ENCODE results near the gene CDV3. TPM values are rescaled to one million over a fixed set of nuclear protein-coding genes. Genes with fewer than 3 reads are reported as not detected.

Gene CDV3
- total RNA-seq, 8 experiments from 2014 or later = 77.4 to 233 (median 121) TPM

GRCh38 chr3:133572158-133573053, 1.1 kb upstream of the CDV3 start:
- Histone ChIP-seq H3K4me3 (peak overlapping the region; percentile 19 to 36 (median 26)), H3K27ac (peak overlapping the region; percentile 10 to 70), H3K4me1 (replicated peaks in 1 of 2) (peaks cover 8 to 10% of the 10 kb centered on the region in 2 donors)
- no peak for ATAC-seq (replicated peaks in 6 of 8)
- 60 to 100% (median 89%) methylated on average over 1 to 16 of the region's 19 CpGs; no CpG with 5 or more reads in 1 of the 10 experiments for WGBS, 10 experiments
- in situ Hi-C loops (cut with MboI; ENCODE audit: low pct_unique_long_range_greater_than_20kb in 2 of 9, low sequenced_read_pairs in 9 of 9, unreplicated experiment in 9 of 9) = loop anchor here in 2 of 9 experiments (10.0 kb wide), 2 partner anchors 88 to 848 kb away; partner anchors contain the start of gene NPHP3 (in 1 of the 2)

- 0 to 6% (median 1%) methylated on average over 1 to 8 of the region's 33 CpGs; no CpG with 5 or more reads in 2 of the 10 experiments for WGBS, 10 experiments
Measured at GRCh38 chr3:133573054-133573628, 345 bp upstream of the CDV3 start.

GRCh38 chr3:133574260-133574881, 885 bp downstream of the CDV3 start:
- peaks cover 7 to 10% of the 10 kb centered on the region in 2 donors for H3K4me1 ChIP-seq (replicated peaks in 1 of 2)
- ATAC-seq (replicated peaks in 6 of 8) = peak; percentile 32 to 65 (median 58)
- in situ Hi-C loops (cut with MboI; ENCODE audit: low pct_unique_long_range_greater_than_20kb in 2 of 9, low sequenced_read_pairs in 9 of 9, unreplicated experiment in 9 of 9) = loop anchor here in 2 of 9 experiments (10.0 kb wide), 2 partner anchors 90 to 850 kb away; partner anchors contain the start of gene NPHP3 (in 1 of the 2)
- WGBS, 10 experiments = 0% methylated on average over 2 to 8 of the region's 54 CpGs; no CpG with 5 or more reads in 2 of the 10 experiments
- H3K4me3 ChIP-seq = peak overlapping the region; percentile 43 to 89 (median 60)
- peak overlapping the region; percentile 93 for H3K27ac ChIP-seq

More at GRCh38 chr3:133573054-133573628, 345 bp upstream of the CDV3 start:
- peak overlapping the region; percentile 43 to 89 (median 60) for H3K4me3 ChIP-seq
- in situ Hi-C loops (cut with MboI; ENCODE audit: low pct_unique_long_range_greater_than_20kb in 2 of 9, low sequenced_read_pairs in 9 of 9, unreplicated experiment in 9 of 9) = loop anchor here in 2 of 9 experiments (10.0 kb wide), 2 partner anchors 88 to 848 kb away; partner anchors contain the start of gene NPHP3 (in 1 of the 2)
- peak; percentile 76 to 87 (median 82) for ATAC-seq (replicated peaks in 6 of 8)
- peak overlapping the region; percentile 93 for H3K27ac ChIP-seq
- H3K4me1 ChIP-seq (replicated peaks in 1 of 2) = peaks cover 7 to 10% of the 10 kb centered on the region in 2 donors

- no peak for ATAC-seq (replicated peaks in 6 of 8)
- H3K27ac ChIP-seq = no peak overlapping the region
- WGBS, 10 experiments = 0 to 80% (median 32%) methylated on average over 1 to 4 of the region's 4 CpGs
- H3K4me3 ChIP-seq = peak overlapping the region; percentile 43 to 89 (median 60)
- in situ Hi-C loops (cut with MboI; ENCODE audit: low pct_unique_long_range_greater_than_20kb in 2 of 9, low sequenced_read_pairs in 9 of 9, unreplicated experiment in 9 of 9) = loop anchor here in 3 of 9 experiments (10.0 to 25.0 kb wide), 3 partner anchors 90 to 850 kb away; partner anchors contain the start of gene NPHP3 (in 1 of the 3)
- peaks cover 7 to 10% of the 10 kb centered on the region in 2 donors for H3K4me1 ChIP-seq (replicated peaks in 1 of 2)
Measured at GRCh38 chr3:133575086-133575485, 1.6 kb downstream of the CDV3 start.

DNA sequence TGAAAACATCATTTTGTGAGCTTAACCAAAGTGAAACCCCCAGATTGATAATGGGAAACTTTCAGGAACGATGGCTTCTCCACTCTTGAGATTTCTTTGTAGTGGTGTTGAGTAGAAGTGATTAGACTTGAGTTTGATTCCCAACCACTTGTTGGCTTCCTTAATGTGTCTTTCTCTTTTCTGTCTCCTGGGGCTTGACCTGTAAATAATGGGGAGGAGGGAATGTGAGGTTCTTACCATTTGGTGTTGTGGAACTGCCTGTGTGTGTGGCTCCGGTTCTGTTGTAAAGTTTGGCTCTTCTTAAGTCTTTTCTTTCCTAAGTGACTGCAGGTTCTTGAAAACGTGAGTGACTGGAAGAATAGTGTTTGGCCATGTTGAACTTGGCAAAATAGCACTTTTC, 2.7 kb downstream of the CDV3 start:
- Histone ChIP-seq H3K27ac (no peak overlapping the region), H3K4me3 (no peak overlapping the region), H3K4me1 (replicated peaks in 1 of 2) (peaks cover 7 to 10% of the 10 kb centered on the region in 2 donors)
- in situ Hi-C loops (cut with MboI; ENCODE audit: low pct_unique_long_range_greater_than_20kb in 2 of 9, low sequenced_read_pairs in 9 of 9, unreplicated experiment in 9 of 9) = loop anchor here in 3 of 9 experiments (10.0 to 25.0 kb wide), 3 partner anchors 91 to 851 kb away; partner anchors contain the start of gene NPHP3 (in 1 of the 3)
- ATAC-seq (replicated peaks in 6 of 8) = no peak
- WGBS, 10 experiments = 0 to 90% (median 66%) methylated on average over 1 to 3 of the region's 3 CpGs; no CpG with 5 or more reads in 2 of the 10 experiments

DNA sequence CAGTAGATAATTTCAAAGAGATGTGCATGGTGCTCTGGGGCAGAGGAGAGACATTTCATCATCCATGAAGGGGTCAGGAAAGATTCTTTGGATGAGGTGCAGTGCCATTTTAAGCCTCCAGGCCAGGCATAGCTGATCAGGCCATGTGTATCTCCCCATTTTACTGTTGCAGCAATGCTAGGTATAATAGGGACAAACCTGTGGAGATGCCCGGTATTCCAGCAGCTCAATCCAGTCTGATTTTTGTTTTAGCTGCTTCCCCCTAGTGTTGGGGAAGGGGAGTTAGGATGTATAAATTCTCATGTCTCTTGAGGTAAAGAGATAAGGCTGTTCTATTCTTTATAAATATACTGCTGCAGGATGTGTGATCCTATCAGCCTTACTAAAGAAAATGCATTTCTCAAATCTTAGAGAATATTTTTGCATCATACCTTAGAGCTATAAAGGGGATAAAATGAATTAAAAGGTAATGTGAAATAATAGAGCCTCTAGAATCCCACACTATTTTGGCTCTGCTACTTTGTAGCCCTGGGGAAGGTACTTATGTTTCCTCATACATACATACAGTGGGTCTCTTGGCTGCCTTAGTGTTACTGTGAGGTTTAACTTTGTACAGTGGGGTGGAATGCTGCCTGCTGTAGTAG, 5.2 kb downstream of the CDV3 start:
- WGBS, 10 experiments = 0 to 33% (median 21%) methylated on average over 1 of the region's 1 CpG; no CpG with 5 or more reads in 6 of the 10 experiments
- Histone ChIP-seq H3K27ac (no peak overlapping the region), H3K4me1 (replicated peaks in 1 of 2) (peaks cover 3 to 10% of the 10 kb centered on the region in 2 donors), H3K4me3 (no peak overlapping the region)
- in situ Hi-C loops (cut with MboI; ENCODE audit: low pct_unique_long_range_greater_than_20kb in 2 of 9, low sequenced_read_pairs in 9 of 9, unreplicated experiment in 9 of 9) = loop anchor here in 3 of 9 experiments (10.0 to 25.0 kb wide), 3 partner anchors 94 to 854 kb away; partner anchors contain the start of gene NPHP3 (in 1 of the 3)
- peak in 1 of 8 experiments; percentile 11 for ATAC-seq (replicated peaks in 6 of 8)

- Histone ChIP-seq H3K4me1 (replicated peaks in 1 of 2) (peaks cover 0 to 1% of the 10 kb centered on the region in 2 donors), H3K4me3 (no peak overlapping the region), H3K27ac (no peak overlapping the region)
- WGBS, 10 experiments = 86 to 100% (median 100%) methylated on average over 1 to 4 of the region's 6 CpGs; no CpG with 5 or more reads in 4 of the 10 experiments
- ATAC-seq (replicated peaks in 6 of 8) = no peak
- in situ Hi-C loops (cut with MboI; ENCODE audit: low pct_unique_long_range_greater_than_20kb in 2 of 9, low sequenced_read_pairs in 9 of 9, unreplicated experiment in 9 of 9) = loop anchor here in 1 of 9 experiments (25.0 kb wide), 1 partner anchor 846 kb away; no protein-coding TSS in a partner anchor
Measured at GRCh38 chr3:133583396-133583795, 9.9 kb downstream of the CDV3 start.

DNA sequence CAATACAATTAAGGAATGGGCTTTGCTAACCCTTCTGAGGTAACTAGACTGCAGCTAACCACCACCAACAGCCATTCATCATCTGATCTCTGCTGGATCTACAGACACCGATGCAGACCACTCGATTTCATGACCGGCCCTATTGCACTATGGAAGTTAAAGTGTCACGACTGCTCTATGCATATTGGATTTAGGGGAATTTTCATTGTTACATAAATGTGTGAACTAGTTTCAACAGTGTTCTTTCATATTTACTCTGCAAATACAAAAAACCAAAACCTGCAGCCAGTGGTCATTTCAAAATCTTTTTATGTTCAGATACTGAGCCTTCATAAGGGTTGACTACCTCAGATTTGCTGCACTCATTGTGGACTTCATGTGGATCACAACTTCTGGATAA, 14.5 kb downstream of the CDV3 start:
- no peak overlapping the region for H3K27ac ChIP-seq
- H3K4me1 ChIP-seq (replicated peaks in 1 of 2) = no peaks in the 10 kb centered on the region
- WGBS, 10 experiments = 90 to 100% (median 96%) methylated on average over 1 to 4 of the region's 4 CpGs; no CpG with 5 or more reads in 3 of the 10 experiments
- no peak for ATAC-seq (replicated peaks in 6 of 8)
- in situ Hi-C loops (cut with MboI; ENCODE audit: low pct_unique_long_range_greater_than_20kb in 2 of 9, low sequenced_read_pairs in 9 of 9, unreplicated experiment in 9 of 9) = loop anchor here in 1 of 9 experiments (25.0 kb wide), 1 partner anchor 851 kb away; no protein-coding TSS in a partner anchor
- H3K4me3 ChIP-seq = no peak overlapping the region

- in situ Hi-C loops (cut with MboI; ENCODE audit: low pct_unique_long_range_greater_than_20kb in 2 of 9, low sequenced_read_pairs in 9 of 9, unreplicated experiment in 9 of 9) = loop anchor here in 1 of 9 experiments (25.0 kb wide), 1 partner anchor 852 kb away; no protein-coding TSS in a partner anchor
- Histone ChIP-seq H3K27ac (no peak overlapping the region), H3K4me1 (replicated peaks in 1 of 2) (no peaks in the 10 kb centered on the region), H3K4me3 (no peak overlapping the region)
- no peak for ATAC-seq (replicated peaks in 6 of 8)
- WGBS, 10 experiments = 63 to 100% (median 89%) methylated on average over 1 to 2 of the region's 2 CpGs; no CpG with 5 or more reads in 2 of the 10 experiments
Measured at GRCh38 chr3:133588784-133589465, 15.4 kb downstream of the CDV3 start.

DNA sequence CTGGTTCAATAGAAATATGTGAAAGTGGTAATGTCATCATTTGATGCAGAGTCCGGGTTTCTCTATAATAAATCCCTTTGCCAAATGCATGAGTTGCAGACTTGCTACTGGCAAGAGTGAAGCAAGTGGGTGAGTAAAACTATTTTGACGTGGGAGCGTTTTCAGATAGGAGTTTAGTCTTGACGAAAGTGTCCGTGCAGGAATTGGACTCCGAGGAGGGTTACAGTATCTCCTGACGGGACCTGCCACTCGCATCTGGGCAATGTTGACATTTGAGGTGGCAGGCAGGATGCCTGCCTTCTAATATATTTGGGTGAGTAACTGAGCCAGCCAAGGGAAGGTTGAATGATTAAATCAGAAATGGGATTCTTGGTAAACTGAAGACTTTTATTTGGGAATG, 16.0 kb downstream of the CDV3 start:
- H3K4me1 ChIP-seq (replicated peaks in 1 of 2) = no peaks in the 10 kb centered on the region
- in situ Hi-C loops (cut with MboI; ENCODE audit: low pct_unique_long_range_greater_than_20kb in 2 of 9, low sequenced_read_pairs in 9 of 9, unreplicated experiment in 9 of 9) = loop anchor here in 1 of 9 experiments (25.0 kb wide), 1 partner anchor 852 kb away; no protein-coding TSS in a partner anchor
- 80 to 100% (median 91%) methylated on average over 1 to 6 of the region's 8 CpGs; no CpG with 5 or more reads in 3 of the 10 experiments for WGBS, 10 experiments
- H3K27ac ChIP-seq = no peak overlapping the region
- H3K4me3 ChIP-seq = no peak overlapping the region
- no peak for ATAC-seq (replicated peaks in 6 of 8)

- H3K27ac ChIP-seq = no peak overlapping the region
- H3K4me3 ChIP-seq = no peak overlapping the region
- peak in 1 of 8 experiments; percentile 10 for ATAC-seq (replicated peaks in 6 of 8)
- in situ Hi-C loops (cut with MboI; ENCODE audit: low pct_unique_long_range_greater_than_20kb in 2 of 9, low sequenced_read_pairs in 9 of 9, unreplicated experiment in 9 of 9) = loop anchor here in 1 of 9 experiments (25.0 kb wide), 1 partner anchor 854 kb away; no protein-coding TSS in a partner anchor
- no peaks in the 10 kb centered on the region for H3K4me1 ChIP-seq (replicated peaks in 1 of 2)
- WGBS, 10 experiments = 60 to 100% (median 78%) methylated on average over 1 to 3 of the region's 3 CpGs
Measured at GRCh38 chr3:133591271-133591742, 17.8 kb downstream of the CDV3 start.
